HT-29 (cell line): ENCODE results near the gene AP1S1. TPM values are rescaled to one million over a fixed set of nuclear protein-coding genes. Genes with fewer than 3 reads are reported as not detected.

Experiments used
- DNase-seq: peaks from one replicate; pipeline ENCODE4 v3.0.0-alpha.2; 2015; ENCODE audit warnings: low spot score
- total RNA-seq: library from RNA; depleted of rRNA; stranded (reverse); fragments of >200 nt; shearing (Covaris generic); gene quantifications from 2 replicates; pipeline ENCODE4 v1.2.3, GENCODE V29; 2014

Gene AP1S1
- total RNA-seq, 1 experiment from 2014 or later = 277 TPM

DNA sequence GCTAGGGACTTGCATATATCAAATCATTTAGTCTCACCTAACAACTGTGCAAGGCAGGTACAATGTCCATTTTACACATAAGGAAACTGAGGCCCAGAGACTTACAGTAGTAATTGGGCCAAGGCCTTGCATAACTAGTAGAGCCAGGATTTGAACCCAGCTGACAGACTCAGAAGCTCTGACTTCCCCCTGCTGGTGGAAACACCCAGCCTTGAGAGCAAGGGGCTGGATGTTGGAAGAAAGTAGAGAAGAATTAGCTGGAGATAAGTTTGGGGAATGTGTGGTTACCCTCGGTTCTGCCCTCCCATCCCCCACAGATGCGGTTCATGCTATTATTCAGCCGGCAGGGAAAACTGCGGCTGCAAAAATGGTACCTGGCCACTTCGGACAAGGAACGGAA, 2.0 kb downstream of the AP1S1 start:
- no peak for DNase-seq

DNA sequence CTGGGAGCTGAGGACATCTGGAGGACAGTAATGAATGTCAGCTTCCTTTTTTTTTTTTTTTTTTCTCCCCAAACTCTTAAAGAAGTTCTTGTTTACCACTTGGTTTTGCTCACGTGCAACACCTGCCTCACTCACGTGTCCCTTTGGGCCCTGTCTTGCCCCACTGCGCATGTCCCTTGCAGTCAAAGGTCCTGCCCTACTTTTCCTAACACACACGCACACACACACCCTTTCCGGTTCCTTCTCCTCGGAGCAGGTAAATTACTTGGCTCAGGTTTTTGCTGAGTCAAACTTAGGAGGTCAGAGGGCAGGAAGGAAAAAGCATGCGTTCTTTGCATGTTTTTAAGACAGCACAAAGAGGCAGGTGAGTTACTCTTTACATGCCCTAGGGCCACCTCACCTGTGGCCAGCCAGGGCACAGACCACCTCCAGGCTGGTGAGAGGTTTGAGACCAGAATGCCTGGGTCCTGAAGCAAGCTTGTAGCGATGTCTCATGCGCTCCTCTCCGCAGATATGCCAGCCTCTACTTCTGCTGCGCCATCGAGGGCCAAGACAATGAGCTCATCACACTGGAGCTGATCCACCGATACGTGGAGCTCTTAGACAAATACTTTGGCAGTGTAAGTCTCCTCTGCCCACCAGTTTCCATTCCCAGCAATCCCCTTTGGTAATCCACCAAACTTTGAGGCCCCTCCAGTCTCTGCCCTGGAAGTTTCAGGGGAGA, 2.8 kb downstream of the AP1S1 start:
- peak; percentile 30 for DNase-seq

DNA sequence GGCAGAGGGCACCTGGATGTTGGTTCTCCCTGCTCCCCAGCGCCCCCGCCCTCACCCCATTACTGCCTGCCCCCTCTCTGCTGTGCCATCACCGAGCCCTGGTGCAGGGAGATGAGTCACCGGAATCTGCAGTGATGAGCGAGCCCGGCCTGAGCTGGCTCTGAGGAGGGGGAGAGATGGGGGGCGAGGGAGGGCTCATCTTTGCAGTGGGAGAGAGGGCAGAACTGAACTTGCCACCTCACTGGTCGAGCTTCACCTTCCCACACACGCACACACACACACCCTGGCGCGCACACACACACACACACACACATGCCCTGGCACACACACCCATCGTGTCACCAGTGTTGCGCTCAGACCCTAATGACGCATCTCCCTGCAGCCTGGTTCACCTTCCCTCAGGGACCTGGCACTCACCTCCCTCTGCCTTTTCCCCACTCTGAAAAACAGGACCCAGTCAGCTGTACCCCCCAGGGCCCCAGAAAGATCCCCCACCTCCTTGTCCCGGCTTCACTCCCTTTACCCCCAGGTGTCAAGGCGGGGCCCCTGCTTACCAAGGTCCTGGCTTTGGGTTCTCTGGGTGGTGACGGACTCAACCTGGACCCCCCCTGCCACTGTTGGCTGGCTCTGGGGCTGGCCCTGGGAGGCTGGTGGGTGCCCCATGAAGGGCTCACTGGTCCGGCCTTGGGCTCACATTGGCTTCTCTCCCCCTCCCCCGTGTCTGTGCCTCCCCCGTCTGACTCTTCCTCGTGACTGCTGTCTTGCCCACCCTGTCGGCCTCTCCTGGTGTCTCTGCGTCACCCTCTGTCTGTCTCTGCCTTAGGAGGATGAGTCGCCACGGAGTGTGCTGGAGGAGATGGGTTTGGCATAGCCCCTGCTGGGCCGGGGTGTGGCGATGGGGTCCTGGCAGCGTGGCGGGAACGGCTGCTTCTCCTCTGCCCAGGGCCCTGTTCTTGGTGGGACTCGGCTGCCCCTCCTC, 5.7 kb downstream of the AP1S1 start:
- no peak for DNase-seq

DNA sequence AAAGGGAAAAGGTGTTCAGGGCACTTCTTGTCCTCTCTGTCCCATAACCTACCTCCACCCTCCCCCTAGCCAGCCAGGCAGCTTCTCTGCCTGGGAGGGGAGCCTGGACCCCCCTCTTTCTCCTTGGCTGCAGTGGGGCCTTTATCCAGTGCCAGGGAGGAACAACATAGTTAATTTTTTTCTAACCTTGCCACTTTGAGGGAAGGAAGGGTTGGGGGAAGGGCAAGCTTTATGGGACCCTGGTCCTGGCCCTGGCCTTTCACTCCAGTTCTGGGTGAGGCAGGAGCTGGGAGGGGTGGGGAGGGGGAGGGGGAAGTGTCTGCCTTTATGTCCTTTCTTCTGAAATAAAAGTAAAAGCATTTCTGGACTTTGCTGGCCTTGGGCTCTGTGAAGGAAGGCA, 6.6 kb downstream of the AP1S1 start:
- no peak for DNase-seq

DNA sequence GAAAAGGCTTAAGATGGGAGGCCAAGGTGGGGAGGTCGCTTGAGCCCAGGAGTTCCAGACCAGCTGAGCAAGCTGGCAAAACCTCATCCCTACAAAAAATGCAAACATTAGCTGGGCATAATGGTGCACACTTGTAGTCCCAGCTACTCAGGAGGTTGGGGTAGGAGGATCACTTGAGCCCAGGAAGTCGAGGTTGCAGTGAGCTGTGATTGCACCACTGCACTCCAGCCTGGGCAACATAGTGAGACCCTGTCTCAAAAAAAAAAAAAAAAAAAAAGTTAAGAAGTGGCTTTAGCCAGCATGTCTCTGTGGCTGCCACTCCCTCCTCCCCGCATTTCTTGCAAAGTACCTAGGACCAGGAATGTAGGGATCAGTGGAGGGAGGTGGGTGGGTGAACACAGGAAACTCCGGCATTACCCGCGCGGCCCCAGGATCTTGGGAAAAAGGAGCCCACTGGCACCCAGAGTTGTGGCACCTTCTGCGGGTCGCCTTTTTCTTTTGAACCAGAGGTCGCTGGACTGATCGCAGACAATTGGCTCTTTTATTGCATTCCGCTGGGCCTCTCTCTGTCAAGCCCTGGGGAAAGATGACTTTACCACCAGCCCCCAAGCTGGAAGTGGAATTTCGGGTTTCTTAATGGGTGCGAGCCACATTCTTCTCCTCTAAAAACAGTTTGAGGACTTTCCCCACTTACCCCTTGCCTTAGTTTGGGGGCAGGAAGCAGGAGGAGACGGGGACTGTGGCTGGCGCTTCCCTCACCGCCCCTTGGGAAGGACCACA, 7.6 kb downstream of the AP1S1 start:
- DNase-seq = no peak

DNA sequence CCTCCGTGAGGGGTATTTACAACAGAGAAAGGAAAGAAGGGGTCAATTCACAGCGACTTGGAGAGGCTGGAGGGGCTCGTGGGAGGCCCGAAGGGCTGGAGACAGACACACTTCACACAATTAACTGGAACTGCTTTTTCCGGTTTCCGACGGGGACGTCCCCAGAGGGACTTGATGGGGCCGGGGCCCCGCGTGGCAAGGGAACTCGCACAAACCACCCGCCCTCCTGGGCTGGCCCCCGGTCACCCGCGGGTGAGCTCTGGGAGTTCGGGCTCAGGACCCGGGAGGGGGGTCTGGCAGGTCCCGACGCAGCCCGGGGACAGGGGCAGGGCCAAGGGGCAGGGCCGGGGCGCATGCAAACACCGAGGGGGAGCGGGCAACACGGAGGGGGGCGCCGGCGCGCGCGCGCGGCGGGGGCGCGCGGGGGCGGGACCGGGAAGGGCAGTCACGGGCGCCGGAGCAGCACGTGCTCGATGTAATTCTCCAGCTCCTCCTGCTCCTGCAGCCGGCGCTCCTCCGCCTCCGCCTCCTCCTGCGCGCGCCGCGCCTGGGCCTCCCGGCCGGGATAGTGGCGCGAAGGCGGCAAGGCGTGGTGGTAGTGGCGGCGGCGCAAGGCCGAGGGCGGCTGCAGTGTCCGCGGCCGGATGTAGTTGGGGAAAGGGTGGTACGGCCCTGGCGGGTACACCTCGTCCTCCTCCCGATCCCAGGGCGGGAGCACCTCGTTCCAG, 8.4 kb downstream of the AP1S1 start:
- peak; percentile 67 for DNase-seq

DNA sequence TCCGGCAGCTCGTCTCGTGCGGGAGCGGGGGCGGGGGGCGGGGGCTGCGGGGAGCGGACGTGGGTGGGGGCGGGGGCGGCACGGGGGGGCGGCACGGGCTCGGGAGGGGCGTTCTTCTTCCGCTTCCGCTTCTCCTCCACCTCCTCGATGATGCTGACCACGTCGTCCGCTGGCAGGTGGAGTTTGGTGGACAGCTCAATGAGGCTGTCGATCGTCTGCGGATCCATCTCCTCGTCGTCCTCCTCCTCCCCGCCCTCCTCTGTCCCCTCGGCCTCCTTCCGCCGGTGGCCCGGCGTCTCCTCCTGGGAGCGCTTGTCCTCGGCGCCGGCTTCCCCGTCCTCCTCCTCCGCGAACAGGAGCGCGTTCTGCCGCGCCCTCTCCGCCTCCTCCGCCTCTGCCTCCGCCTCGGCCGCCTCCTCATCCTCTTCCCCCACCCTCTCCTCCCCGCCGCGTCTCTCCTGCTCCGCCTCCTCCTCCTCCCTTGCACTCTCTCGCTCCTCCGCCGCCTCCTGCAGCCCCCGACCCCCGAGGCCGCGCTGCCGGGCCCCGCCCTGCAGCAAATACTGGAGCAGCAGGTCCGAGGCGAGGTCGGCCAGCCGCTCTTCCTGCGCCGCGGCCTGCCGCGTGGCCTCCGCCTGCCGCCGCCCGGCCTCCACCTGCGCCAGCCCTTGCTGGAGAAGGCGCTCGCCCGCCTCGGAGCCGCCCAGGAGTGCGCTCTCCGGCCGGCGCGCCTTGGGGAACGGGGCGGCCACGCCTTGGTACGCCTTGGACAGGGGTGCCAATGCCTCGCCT, 9.2 kb downstream of the AP1S1 start:
- peak; percentile 47 for DNase-seq

DNA sequence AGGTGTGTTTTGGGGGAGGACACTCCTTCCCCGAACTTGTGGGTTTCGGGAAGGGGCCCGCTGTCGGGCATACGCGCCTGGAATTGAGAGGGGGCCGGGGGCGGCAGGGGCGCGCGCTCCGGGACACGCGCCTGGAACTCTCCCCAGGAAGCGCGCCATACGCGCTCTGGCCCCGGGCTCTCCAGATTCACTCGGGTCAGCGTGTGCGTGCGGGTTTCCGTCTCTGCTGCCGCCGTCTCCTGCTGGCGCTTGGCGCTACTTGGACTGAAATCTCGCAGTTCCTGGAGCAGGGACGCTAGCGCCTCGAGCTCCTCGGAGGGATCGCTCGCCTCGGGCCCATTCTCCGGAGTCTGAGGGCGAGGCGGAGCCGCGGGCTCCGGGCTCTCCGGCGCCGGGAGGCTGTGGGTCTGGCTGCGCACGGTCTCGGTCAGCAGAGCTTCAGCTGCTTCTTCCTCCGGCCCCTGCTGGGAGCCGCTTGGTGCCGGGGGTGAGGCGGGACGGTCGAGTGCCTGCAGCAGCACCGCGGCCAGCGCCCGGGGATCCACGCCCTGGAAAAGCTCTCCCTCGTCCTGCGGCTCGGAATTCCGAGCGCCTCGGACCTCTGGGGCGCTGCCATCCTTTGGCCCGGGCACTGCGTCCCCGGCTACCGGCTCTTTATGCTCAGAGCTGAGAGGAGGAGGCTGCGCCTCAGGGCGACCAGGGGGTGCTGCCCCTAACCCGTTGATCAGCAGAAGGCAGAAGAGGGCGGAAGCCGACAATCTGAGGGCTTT, 10.0 kb downstream of the AP1S1 start:
- DNase-seq = peak; percentile 54

DNA sequence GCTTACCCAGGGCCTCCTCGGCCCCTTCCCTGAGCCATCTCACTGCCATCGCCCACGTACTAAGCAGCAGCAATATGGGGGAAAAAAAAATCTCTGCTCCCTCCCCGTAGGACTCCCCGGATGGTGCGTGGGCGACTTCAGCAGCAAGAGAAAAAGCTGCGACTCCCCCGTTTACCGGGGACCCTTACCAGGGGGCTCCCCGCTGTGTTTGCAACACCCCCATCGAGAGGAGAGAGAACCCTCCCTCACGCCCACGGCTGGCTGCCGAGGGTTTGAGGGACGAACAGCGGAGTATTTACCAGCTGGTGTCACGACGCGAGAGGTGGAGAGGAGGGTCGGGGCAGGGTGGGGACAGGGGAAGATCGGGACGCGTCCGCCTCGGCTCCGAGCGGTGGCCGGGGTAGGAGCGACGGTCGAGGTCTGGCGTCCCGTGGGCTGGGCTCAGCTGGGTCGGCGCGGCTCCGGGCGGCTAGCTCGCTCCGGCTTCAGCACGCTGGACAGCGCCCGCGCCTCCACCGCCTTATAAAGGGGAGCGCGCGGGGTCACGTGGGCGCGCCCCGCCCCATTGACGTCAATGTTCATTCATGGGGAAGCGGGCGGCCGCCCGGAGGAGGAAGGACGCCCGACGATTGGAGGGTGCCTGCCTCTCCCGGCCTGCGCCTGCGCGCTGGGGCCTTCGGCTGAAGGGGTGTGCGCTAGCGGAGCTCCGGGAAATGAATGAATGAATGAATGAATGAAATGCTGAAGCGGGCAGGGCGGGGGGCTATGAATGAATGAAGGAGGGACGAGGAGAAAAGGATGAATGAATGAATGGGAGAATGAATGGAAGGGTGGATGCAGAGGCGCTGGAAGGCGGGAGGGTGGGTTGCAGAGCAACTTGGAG, 11.0 kb downstream of the AP1S1 start, which contains the start of gene VGF:
Gene VGF (minus strand): TSS at position 495 of the 883 bp plus-strand sequence. CDS start 726 bp downstream, outside the sequence.
- peak; percentile 95 for DNase-seq

DNA sequence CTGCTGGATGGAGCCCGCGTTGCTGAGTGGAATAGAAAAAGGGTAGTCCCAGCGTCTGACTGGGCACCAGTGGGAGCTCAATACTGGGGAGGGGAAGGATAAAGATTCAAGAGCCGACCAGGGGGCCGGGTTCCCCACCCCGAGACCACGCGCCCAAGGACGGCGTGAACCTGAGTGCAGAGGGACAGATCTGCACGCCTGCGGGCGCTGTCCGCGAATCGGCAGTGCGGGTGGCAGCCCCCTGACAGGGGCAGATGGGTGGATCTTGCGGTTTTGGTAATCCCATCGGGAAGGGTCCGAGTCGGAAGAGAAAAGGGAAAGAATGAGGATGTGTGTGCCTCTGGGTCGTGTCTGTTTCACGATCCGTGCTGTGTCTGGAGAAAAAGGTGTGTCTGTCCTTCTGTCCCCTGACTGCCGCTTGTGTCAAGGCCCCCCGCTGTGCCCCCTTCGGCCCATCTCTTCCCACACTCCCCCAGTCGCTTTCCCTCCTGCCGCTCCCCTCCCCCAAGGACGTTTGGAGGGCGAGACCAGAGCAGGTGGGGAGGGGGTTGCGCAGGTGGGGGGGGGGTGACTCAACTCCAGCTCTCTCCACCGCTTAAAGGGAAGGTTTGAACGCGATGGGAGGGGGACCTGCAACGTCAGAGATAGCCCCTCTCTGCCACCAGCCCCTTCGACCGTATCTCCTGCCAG, 11.8 kb downstream of the AP1S1 start:
- DNase-seq = no peak

DNA sequence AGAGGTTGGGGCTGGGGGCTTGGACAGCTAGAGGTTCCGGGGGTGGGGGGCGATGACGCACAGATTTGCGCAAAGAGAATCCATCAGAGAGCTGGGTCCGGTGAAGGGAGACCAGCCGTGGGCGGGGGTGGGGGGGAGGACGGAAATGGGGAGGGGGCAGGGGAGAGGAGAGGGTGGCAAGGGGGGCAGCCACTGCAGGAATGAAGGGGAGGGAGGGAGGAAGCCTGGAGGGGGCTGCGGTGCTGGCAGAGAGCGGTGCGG, 12.3 kb downstream of the AP1S1 start:
- no peak for DNase-seq

DNA sequence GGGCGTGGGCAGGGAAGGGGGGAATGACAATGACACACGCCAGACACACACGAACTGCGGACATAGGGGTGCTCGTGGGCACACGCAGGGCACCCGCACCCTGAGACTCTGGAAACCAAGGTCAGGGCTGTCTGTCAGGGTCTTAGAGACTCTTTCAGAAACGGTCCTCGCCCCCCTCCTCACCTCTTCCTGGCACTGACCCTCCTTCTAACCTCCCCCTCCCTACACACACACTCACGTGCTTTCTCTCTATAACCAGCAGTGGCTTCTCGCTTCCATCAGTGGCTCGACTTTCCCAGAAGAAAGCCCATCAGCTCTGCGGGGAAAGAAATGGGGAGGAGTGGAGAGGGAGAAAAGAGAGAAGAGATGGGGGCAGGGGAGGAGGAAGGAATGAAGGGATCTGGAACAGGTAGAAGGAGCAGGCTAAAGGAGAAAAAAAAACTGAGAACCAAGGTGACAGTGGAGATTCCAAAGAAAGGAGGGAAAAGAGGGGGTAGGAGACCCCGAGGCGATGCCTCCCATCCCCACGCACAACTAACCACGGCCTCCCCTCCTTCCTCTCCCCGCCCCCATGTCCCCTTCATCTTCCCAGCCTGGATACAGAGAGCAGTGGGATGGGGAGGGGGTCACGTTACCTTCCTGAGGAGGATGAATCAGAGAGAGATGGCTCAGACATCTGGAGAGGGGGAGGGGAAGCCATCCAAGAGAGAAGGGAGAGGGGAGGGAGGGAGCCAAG, 12.8 kb downstream of the AP1S1 start:
- DNase-seq = no peak

DNA sequence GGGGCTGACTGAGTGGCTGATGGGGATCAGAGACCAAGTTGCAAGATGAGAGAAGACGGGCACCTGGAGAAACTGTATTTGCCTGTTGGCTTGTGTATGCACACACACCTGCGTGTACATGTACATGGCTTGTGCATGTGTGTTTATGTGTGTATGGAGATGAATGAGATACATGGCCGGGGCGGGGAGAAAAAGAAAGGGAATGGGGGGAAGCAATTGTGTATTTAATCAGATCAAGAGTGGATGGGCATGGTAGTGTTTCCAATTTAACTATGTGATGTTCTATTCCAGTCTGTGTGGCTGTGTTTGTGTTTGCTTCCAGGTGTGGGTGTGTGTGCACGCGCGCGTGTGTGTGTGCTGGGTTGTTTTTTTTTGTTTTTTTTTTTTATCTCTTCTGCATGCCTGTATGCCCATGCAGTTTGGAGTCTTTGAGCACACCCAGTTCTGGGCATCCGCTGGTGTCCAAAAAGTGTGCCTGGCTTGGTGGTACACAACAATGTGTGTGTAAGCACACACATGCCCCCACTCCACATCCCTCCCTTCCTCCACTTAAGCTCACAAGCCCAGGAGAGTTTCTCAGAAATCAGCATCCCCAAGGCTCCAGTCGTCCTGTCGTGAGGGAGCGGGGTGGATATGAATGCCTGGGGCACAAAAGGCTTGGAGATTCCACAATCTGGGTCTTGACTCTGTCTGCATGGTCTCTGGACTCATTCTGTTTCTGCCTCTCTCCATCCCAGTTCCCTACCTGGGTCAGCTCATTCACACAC, 13.6 kb downstream of the AP1S1 start:
- no peak for DNase-seq

DNA sequence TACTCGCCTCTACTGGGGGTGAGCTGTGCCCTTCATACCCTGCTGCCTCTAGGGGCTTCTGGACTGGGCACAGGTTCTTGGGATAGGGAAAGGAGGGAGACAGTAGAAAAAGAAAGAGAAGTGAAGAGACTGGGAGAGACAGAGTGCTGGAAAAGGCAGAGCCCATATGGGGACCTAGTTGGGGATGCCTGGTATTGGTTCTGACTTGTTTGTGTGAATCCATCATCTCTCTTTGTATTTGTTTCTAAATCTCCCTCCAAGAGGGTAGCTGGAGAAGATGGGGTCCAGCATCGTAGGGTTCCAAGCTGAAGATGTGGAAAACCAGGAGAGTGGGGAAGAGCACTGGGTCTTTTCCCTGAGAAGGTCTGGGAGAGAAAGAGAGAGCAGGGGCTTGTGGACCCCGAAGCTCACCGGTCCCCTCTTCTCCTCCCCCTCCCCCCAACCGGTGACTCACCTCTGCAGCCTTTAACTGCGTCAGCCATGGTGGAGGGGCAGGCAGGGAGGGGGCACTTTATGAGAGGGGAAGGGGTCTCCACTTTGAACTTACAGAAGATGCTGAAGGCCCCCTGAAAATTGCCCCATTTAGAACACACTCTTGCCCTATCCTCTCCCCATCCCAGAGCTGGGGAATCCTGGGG, 14.3 kb downstream of the AP1S1 start:
- DNase-seq = no peak

DNA sequence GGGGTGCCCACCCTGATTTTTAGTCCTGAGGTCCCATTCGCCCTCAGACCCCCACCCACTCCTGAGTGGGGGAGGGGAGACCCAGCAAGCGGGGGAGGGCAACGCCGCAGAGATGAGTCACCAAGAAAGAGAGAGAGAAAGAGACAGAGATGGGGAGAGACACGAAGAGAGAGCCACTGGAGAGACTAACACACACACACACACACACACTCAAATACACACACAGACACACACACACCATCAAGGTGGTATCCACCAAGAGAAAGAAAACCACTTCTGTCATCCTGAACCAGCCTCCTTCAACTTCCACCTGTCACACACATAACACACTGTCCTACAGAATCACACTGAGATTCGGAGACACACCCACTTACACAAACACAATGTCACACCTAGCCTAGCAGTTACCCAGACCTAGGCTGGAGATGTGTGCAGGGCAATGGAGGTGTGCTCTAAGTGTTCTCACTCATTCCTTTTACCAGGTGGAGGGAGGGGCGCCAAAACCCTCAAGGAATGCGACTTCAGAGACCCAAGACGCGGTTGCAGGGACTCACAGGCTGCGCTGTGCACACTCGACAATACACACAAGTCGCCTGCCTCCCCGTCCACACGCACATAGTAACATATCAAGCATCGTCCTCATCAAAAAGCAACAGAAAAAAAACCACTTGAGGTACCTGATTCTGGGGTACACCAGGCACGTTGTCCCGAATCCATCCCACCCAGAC, 15.0 kb downstream of the AP1S1 start:
- DNase-seq = no peak
